ENCODE measurements around the gene CACNB4.
"Not testable (repeated sequence)": the region's sequence is repeated elsewhere in the genome, so short reads cannot be mapped to it uniquely, and the experiment has no call there.

CACNB4 gene

GRCh38 chr2:152049541-152049940 is 49.3 kb downstream of the CACNB4 start:
- DNase-seq = no peak

GRCh38 chr2:152047824-152048471 is 50.9 kb downstream of the CACNB4 start:
- DNase-seq = no peak

GRCh38 chr2:152046940-152047339 is 51.9 kb downstream of the CACNB4 start:
- no peak for DNase-seq

- no peak for DNase-seq
Observed at GRCh38 chr2:152042636-152043615, 55.9 kb downstream of the CACNB4 start.

DNA sequence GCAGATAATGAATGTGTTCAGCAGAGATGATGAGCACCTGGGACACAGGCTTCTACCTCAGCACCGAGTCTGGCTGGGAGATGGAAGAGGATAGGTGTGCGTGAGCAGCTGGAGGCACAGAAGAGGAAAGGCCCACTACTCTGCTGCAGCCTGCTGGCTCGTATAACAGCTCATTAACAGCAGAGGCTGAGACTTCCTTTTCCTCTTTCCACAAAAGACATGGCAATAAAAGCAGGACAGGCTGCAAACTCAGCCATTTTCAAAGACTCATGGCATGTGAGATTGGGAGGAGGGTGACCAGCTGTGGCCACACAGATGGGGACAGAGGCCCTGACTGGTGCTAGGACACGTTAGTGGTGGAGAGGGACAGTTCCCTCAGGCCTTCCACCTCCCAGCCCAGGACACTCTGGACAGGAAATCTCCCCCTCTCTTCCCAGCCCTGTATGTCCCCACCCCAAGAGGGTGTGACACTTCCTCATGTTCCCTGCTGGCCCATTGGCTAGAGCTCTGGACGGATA is 60.3 kb downstream of the CACNB4 start:
- DNase-seq = no peak

DNA sequence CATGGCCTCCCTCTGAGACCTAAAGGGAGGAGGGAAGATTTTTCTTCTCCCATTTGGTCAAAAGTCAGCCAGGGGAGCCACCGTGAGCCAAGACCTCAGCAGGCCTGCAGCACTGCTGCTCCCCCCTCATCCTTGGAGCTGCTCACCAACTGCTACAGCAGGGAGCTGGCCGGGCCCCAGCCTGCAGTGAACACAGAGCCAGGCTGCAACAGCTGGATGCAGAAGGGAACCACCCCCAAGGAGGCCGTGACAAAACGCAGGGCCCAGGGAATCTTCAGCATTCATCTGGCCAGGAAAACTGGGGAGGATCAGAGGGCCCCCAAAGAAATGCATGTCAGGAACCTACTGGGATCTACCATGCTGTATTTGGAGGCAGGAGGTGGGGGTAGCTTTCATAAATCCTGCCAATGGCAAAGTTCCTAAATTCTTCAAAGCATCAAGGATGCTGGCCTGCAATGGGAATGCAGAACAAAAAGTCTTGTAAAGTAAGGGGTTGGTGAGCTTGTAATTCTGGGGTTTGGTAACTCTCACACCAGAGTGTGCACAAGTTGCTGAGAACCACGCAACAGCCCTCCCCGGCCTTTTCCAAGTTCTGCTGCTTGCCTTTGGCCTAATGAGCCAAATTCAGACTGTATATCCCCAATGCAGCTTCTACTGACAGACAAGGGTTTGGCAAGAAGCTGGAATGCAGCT is 61.0 kb downstream of the CACNB4 start:
- DNase-seq = no peak

DNA sequence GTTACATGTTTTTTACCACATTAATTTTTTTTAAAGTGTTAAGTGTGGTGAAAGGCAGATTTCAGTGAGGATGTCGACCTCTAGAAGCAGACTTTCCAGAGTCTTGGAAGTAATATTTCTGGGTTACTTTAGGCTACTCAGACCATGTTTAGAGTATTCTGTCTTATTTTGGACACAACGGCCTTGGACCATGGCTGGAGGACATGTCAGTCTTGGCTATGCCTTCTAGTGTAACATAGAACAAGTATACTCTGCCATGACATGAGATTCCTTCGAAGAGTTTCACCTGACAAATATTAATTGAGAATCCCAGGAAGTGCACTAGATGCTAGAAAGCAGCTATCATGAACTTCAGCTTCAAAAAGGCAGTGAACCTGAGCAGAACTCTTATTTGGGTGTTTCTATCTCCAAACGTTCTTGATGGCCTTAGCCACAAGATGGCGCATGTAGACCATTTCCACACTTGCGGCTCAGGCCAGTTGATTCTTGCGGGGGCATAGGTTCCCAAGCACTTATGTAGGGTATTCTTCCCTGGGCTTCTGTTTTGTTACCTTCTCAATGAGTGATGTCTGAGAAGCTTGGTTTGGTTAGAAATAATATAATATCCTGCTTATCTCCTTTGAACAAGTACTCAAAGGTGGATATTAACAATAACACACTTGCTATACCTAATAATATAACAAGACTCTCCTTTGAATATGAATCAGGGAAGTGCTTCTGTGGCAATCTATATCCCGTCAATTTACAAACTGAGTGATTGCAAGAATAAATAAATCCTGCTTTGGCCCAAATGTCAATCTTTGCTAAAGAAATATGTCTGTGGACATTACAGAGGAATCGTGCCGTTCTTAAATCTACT is 62.0 kb downstream of the CACNB4 start:
- peak; percentile 44 for DNase-seq

DNA sequence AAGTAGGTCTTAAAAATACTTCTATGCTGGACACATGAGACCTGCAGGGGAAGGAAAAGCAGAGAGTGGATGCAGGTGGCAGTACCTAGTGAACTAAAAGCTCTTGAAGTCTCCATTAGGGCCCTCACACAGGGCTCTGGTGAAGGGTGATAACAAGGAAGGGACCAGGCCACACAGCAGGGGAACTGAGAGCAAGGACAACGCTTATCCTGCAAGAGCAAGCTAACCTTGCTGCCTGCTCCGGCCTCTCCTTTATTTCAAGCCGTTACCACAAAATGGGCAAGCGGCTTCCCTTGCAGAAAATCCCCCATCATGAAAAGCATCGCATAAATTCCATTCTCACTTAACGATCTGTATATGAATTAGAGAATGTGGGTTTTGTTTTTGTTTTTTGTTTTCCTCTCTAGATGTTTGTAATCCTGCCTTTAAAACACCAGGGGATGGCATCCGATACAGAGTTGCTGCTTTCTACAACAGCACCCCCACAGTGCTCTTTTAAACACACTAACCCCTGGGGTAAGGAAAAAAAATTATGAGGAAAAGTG is 64.5 kb downstream of the CACNB4 start:
- no peak for DNase-seq

DNA sequence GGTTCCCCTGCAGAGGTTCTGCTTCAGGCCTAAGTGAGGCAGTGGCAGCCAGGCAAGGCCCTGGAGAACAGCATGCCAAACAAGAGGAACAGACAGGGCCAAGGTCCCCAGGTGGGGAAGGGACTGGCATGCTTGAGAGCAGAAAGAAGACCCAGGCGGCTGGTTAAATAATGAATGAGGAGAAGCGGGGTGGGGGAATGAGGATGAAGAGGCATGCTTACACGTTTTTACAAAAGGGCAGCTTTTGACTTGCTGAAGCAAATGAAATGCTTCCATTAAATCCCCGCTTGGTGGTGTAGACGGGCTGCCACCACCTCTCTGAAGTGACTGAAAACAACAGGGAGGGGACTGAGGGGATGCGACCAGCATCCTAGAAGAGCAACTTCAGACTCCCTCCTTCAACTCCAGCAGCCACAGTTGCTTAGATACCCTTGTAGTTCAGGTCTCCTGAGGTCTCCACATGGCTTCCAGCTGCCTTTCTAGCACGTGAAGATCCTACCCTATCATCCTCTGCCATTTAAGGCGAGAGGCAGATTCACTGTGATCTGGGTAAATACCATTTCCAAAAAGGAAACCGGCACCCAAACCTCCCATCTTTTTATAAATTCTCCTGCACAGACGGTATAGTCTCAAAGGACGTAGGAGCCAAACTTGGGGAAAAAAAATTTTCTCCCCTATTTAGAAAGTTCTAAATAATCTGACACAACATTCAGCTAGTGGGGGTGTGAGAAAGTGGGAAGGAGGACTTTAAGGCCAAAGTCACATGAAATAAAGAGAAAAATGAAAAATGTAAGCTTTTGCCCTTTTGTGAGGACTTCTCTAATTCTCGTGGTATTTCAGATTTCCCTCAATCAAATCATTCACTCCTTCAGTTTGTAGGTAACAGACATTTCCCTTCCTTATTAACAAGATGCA is 65.6 kb downstream of the CACNB4 start:
- no peak for DNase-seq

DNA sequence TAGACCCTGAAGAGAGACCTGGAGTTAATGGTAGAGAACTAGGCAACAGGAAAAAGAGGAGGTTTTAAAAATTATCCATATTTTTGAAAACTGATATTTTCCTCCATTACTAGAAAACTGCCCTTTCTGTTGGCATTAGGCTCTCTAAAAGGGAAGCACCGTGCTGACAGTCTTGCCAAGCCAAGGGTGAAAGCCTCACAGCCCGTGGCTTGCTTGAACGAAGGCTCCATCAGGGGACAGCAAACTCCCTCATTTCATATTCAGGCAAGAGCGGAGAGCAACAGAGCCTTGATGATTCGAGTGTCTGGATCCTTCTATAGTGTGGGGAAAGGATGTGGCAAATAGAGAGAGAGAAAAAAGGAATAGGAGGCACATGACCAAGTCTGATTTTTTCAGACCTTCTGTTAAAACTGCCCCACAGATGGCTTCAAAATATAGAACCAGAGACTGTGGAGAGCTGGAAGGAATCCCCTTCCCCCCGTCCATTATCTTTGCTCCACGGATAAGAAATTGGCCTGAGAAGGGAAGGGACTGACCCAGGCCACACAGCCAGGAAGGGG is 67.0 kb downstream of the CACNB4 start:
- no peak for DNase-seq

GRCh38 chr2:152030596-152031328 is 68.1 kb downstream of the CACNB4 start:
- DNase-seq = not testable (repeated sequence)

DNA sequence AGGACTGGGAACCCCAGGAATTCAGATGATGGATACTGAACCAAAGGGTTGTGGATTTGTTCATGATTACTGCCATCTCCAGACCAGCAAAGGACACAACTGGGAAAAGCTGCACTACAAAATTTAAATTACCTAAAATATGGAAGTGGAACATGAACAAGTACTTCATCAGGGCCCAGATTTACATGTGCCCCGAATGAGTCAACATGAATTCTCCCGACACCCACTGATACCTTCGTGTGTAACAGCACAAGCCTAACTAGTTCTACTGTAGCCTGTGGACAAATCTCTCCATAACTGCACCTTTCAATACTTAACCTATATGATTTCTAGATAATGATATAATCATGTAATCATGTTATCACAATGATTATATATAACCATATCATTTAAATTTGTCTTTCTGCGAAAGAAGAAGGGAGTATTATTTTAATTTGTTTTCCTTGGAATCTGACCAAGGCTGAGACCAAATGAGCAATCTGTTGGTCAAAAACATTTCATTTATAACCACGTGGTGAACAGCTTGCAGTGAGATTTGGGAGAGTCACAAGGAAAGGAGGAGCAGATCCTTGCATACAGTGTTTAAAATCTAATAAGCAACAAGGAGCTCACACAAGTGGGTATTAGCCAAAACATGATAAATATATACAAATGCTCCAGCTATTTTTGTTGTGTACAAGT is 70.5 kb downstream of the CACNB4 start:
- DNase-seq = no peak

DNA sequence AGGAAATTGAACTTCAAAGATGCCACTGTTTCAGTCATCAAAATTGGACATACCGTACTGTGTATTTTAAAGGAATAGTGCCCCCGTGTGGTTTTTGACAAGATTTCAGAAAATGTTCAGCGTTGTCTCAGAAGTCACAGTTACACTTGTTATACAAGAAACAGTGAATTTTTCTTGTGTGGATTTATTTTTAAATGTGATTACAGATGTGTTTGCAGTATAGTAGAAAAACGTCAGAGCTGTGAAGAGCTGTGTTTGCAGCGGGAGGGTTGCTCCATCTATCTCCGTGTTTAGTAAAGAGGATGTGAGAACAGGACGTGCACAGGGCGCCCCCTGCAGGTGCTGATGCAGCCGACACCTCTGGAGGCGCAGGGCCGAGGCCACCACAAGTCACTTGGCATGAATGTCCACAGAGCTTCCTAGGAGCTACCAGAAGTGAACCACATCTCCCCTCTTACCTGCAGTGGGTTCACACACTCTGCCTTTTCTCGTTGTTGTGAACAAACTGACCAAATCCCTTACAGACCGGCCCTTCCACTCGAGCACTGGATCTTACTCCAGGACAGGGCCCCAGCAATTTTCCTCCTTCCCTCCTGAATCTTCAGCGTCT is 73.1 kb downstream of the CACNB4 start:
- DNase-seq = peak; percentile 66

- no peak for DNase-seq
Observed at GRCh38 chr2:152024477-152024876, 74.4 kb downstream of the CACNB4 start.

DNA sequence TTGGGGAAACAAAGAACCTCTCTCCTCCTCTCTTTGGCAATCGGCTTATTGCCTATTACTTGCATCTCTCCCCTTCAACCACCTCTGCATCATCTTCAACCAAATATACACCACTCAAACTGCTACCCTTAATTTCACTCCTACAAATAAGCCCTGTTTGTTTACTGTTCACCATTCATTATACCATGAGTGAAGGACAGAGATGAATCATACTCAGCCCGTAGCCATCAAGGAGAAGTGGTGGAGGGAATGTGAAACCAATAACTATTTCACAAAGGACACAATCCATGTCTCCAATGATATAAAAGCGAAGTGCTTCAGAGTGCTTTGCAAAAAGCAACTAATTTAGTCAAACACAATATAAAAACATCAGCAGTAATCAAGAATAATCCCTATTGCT is 76.8 kb downstream of the CACNB4 start:
- no peak for DNase-seq

DNA sequence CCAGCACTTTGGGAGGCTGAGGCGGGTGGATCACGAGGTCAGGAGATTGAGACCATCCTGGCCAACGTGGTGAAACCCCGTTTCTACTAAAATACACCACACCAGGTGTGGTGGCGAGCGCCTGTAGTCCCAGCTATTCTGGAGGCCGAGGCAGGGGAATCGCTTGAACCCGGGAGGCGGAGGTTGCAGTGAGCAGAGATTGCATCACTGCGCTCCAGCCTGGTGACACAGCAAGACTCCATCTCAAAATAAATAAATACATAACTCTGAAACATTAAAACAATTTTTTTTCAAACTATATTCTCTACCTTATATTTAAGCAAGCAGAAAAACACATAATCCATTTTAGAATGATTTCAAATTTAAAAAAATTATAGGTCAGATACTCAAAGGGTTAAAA is 77.8 kb downstream of the CACNB4 start:
- DNase-seq = not testable (repeated sequence)

DNA sequence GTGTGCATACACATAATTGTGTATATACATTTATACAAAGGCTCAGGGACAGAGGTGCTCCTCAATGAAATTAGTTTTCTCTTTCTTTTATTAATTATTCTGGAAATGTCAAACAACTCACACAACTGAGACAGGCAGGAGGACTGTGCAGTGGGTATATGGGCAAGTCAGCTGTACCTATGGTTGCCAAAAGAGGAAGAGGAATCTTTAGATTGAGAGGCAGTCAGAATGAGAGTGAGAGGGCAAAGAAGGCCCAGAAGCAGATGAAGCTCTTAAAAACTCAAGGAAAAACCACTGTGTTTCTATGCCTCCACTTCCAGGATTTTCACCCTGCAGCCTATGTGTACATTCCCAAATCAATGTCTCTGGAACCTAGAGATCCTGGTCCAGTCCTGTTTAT is 79.1 kb downstream of the CACNB4 start:
- DNase-seq = no peak

DNA sequence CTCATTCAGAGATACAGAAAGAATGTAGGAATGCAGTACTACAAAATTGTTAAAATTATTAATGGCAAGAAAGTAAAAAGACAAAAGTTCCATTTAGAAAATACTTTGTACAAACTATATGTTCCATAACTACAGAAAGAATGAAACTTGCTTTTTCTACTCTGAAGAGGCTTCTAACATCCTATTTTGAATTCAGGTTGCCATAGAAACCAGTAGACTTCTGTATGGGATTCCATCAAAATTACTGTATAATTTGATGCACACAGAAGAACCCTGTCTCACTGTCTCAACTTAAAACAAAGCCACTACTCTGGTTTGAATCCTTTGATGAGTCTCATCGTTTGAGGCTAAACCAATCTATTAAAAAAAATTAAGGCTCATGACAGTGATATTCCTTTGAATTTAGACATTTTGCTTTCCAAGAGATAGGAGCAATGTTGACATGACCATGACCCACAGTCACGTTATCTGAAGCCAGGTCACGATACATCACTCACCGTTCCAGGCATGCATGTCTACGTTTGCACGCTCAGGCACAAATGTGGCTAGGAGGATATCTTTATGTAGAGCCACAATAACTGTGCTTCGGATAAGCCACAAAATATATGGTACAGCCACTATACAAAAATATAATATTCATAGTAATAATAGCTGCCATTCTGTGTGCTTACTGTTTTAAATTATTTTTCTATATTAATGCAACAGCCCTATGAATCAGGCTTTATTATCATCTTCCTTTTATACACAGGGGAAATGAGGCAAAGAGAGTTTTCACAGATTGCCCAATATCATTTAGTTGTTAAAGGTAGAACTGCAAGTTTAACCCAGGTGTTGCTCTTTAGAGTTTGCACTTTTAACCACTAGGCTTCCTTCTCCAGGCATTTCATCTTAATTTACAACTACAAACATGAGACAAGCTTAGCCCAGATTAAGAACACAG is 82.4 kb downstream of the CACNB4 start:
- no peak for DNase-seq
